ENCODE results near the gene GMCL1.
A peak's percentile ranks its signal among the peaks of the same experiment; 100 is the strongest.
"Not testable (repeated sequence)": the region's sequence is repeated elsewhere in the genome, so short reads cannot be mapped to it uniquely, and the experiment has no call there.

GMCL1 gene

GRCh38 chr2:69848186-69848790, 18.8 kb downstream of the GMCL1 start:
- no peak for DNase-seq (ENCODE audit: low read depth)

GRCh38 chr2:69858261-69858660, 28.8 kb downstream of the GMCL1 start:
- no peak for DNase-seq (ENCODE audit: low read depth)

- no peak for DNase-seq (ENCODE audit: low read depth)
Measured at GRCh38 chr2:69863298-69863697, 33.8 kb downstream of the GMCL1 start.

- no peak for DNase-seq (ENCODE audit: low read depth)
Measured at GRCh38 chr2:69888451-69888850, 59.0 kb downstream of the GMCL1 start.

- no peak for DNase-seq (ENCODE audit: low read depth)
Measured at GRCh38 chr2:69889302-69889701, 59.8 kb downstream of the GMCL1 start.

GRCh38 chr2:69890881-69891280, 61.4 kb downstream of the GMCL1 start:
- DNase-seq (ENCODE audit: low read depth): no peak

- not testable (repeated sequence) for DNase-seq (ENCODE audit: low read depth)
Measured at GRCh38 chr2:69892838-69893424, 63.5 kb downstream of the GMCL1 start.

- DNase-seq (ENCODE audit: low read depth): peak; percentile 82
Measured at GRCh38 chr2:69893684-69894551, 64.5 kb downstream of the GMCL1 start, which contains the start of gene SNRNP27. TSS of gene SNRNP27 (plus strand) at chr2:69893956. CDS start at chr2:69893985, 29 bp downstream.

GRCh38 chr2:69894737-69895136, 65.3 kb downstream of the GMCL1 start:
- DNase-seq (ENCODE audit: low read depth): not testable (repeated sequence)

GRCh38 chr2:69902213-69902922, 72.9 kb downstream of the GMCL1 start:
- DNase-seq (ENCODE audit: low read depth): no peak

- no peak for DNase-seq (ENCODE audit: low read depth)
Measured at GRCh38 chr2:69907216-69907615, 77.8 kb downstream of the GMCL1 start.

GRCh38 chr2:69911985-69912563, 82.6 kb downstream of the GMCL1 start:
- DNase-seq (ENCODE audit: low read depth): peak; percentile 75

- DNase-seq (ENCODE audit: low read depth): peak; percentile 100
Measured at GRCh38 chr2:69914164-69914949, 84.9 kb downstream of the GMCL1 start.

GRCh38 chr2:69914950-69915945, 85.8 kb downstream of the GMCL1 start, which contains the start of gene MXD1:
TSS of gene MXD1 (plus strand) at chr2:69915109. CDS start at chr2:69915331, 222 bp downstream.
- peak; percentile 11 for DNase-seq (ENCODE audit: low read depth)

- DNase-seq (ENCODE audit: low read depth): no peak
Measured at GRCh38 chr2:69916106-69916505, 86.6 kb downstream of the GMCL1 start.

GRCh38 chr2:69917852-69918251, 88.4 kb downstream of the GMCL1 start:
- peak; percentile 85 for DNase-seq (ENCODE audit: low read depth)

GRCh38 chr2:69918401-69918800, 88.9 kb downstream of the GMCL1 start:
- DNase-seq (ENCODE audit: low read depth): no peak

- DNase-seq (ENCODE audit: low read depth): no peak
Measured at GRCh38 chr2:69923116-69923515, 93.7 kb downstream of the GMCL1 start.

- peak; percentile 39 for DNase-seq (ENCODE audit: low read depth)
Measured at GRCh38 chr2:69926849-69927515, 97.5 kb downstream of the GMCL1 start.
